GM12878 (cell line): ENCODE results near the gene HP1BP3.

ENCODE experiments used
- BRCA1 ChIP-seq: IDR thresholded peaks from 2 replicates; pipeline ENCODE4 v1.6.1; 2011; ENCODE audit warnings: low read depth, low read length, improper control_type of control experiment
- YBX1 ChIP-seq: fragments of 450-650 bp; IDR thresholded peaks from 2 replicates; pipeline ENCODE4 v1.6.1; 2016; ENCODE audit warnings: antibody characterized with exemption
- TF ChIP-seq, protein P1 (sequence below): IDR thresholded peaks from 2 replicates; pipeline ENCODE4 v1.6.1; 2011; ENCODE audit warnings: low read depth, low read length, improper control_type of control experiment, borderline replicate concordance

DNA sequence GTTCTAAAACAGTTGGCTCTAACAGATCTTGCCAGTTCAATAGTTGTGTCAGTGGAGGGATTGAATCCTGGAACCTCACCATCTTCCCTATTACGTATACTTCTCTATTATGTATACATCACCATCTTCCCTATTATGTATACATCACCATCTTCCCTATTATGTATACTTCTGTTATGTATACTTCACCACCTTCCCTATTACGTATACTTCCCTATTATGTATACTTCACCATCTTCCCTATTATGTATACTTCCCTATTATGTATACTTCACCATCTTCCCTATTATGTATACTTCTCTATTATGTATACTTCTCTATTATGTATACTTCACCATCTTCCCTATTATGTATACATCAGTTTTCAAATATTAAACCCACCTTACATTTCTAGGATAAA lies 34.4 kb upstream of the HP1BP3 start:
- TF ChIP-seq BRCA1 (no peak), YBX1 (no peak)
- TF ChIP-seq, protein P1, sequence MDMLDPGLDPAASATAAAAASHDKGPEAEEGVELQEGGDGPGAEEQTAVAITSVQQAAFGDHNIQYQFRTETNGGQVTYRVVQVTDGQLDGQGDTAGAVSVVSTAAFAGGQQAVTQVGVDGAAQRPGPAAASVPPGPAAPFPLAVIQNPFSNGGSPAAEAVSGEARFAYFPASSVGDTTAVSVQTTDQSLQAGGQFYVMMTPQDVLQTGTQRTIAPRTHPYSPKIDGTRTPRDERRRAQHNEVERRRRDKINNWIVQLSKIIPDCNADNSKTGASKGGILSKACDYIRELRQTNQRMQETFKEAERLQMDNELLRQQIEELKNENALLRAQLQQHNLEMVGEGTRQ: no peak
